Endothelial cell of umbilical vein (primary cell): ENCODE measurements around the gene UQCRH. TPM values are rescaled to one million over a fixed set of nuclear protein-coding genes. Genes with fewer than 3 reads are reported as not detected.

ENCODE experiments used
- BruUV-seq: library from RNA; stranded (reverse); fragments of 400-500 nt; replicated peaks from 2 replicates; lab custom pipeline; 2021; lab: Mats Ljungman, UMichigan
- CTCF ChIA-PET: fragments of 300-600, 350-600 bp; sonication (Branson Sonifier 250); formaldehyde crosslinking; loops from one replicate; lab custom pipeline; 2021; ENCODE audit warnings: antibody characterized with exemption, inconsistent platforms; lab: Charles Lee
- POLR2A ChIA-PET: fragments of 300-600, 350-600 bp; sonication (Branson Sonifier 250); formaldehyde crosslinking; loops from one replicate; lab custom pipeline; 2021; ENCODE audit warnings: antibody characterized with exemption, inconsistent platforms; lab: Charles Lee
- DNase-seq: peaks from one replicate; pipeline ENCODE4 v3.0.0-alpha.2; 2011; ENCODE audit warnings: low read depth, low spot score
- FAIRE-seq: peaks from 2 replicates; lab custom pipeline; 2011; peaks lifted over from hg19 to GRCh38; lab: Jason Lieb, UNC
- H2AFZ ChIP-seq: 2 replicates; pipeline ENCODE4 v1.6.0; 2012; ENCODE audit warnings: low read depth, low read length, control low read depth, inconsistent platforms
- H3K27ac ChIP-seq: 2 replicates; pipeline ENCODE4 v1.5.1; 2011; ENCODE audit warnings: low read depth, mild to moderate bottlenecking, control low read depth, low read length, moderate library complexity; ENCODE audit not compliant: insufficient read depth
- H3K27me3 ChIP-seq, 2 experiments: 2 replicates each; pipeline versions ENCODE4 v1.6.0 to v1.6.1; 2011; ENCODE audit warnings: low read length in 2 of 2, mixed read lengths in 1 of 2; ENCODE audit not compliant: control insufficient read depth in 2 of 2, insufficient read depth in 2 of 2
- H3K36me3 ChIP-seq, 2 experiments: 2 replicates in 1 of 2; 3 replicates in 1 of 2; pipeline ENCODE4 v1.5.1; 2011; ENCODE audit warnings: low read length in 2 of 2, mild to moderate bottlenecking in 1 of 2, moderate library complexity in 1 of 2; ENCODE audit not compliant: control insufficient read depth in 2 of 2, insufficient read depth in 2 of 2; ENCODE audit errors: extremely low read depth in 1 of 2
- H3K4me1 ChIP-seq: 3 replicates; pipeline ENCODE4 v1.5.1; 2011; ENCODE audit warnings: mild to moderate bottlenecking, low read length; ENCODE audit not compliant: control insufficient read depth, insufficient read depth; ENCODE audit errors: extremely low read depth
- H3K4me2 ChIP-seq: 2 replicates; pipeline ENCODE4 v1.6.1; 2011; ENCODE audit warnings: low read length, control low read depth, mixed read lengths; ENCODE audit not compliant: insufficient read depth
- H3K4me3 ChIP-seq, 3 experiments: fragments of 200-600 bp in 1 of 3; sonication (generic), shearing (Covaris generic) in 1 of 3; replicated peaks in 1 of 3; 2 replicates each; pipeline ENCODE4 v1.5.1; 2011 to 2016; ENCODE audit warnings: control low read depth in 3 of 3, low read length in 3 of 3, mild to moderate bottlenecking in 2 of 3, inconsistent platforms in 1 of 3, low read depth in 1 of 3, moderate library complexity in 1 of 3; ENCODE audit not compliant: insufficient read depth in 1 of 3
- H3K79me2 ChIP-seq: 2 replicates; pipeline ENCODE4 v1.6.0; 2012; ENCODE audit warnings: low read length, inconsistent platforms; ENCODE audit not compliant: control insufficient read depth, insufficient read depth
- H3K9ac ChIP-seq: replicated peaks from 2 replicates; pipeline ENCODE3; 2011; ENCODE audit warnings: low read length, control low read depth; ENCODE audit not compliant: insufficient read depth; ENCODE audit errors: extremely low read depth
- H3K9me1 ChIP-seq: replicated peaks from 3 replicates; pipeline ENCODE4 v1.6.0; 2011; ENCODE audit warnings: mild to moderate bottlenecking, low read length; ENCODE audit not compliant: control insufficient read depth, insufficient read depth; ENCODE audit errors: extremely low read depth
- H3K9me3 ChIP-seq: replicated peaks from 2 replicates; pipeline ENCODE4 v1.5.1; 2012; ENCODE audit warnings: low read length, inconsistent platforms; ENCODE audit not compliant: control insufficient read depth, insufficient read depth
- H4K20me1 ChIP-seq: replicated peaks from 2 replicates; pipeline ENCODE3; 2011; ENCODE audit warnings: mild to moderate bottlenecking, low read length; ENCODE audit not compliant: control insufficient read depth, insufficient read depth; ENCODE audit errors: extremely low read depth
- EZH2 ChIP-seq: IDR thresholded peaks from 2 replicates; pipeline ENCODE4 v1.6.1; 2012; ENCODE audit warnings: borderline replicate concordance, low read depth, mild to moderate bottlenecking, moderate library complexity, low read length, inconsistent platforms; ENCODE audit not compliant: severe bottlenecking
- FOS ChIP-seq: IDR thresholded peaks from 2 replicates; pipeline ENCODE4 v1.6.1; 2011; ENCODE audit warnings: mild to moderate bottlenecking, low read length, moderate library complexity, borderline replicate concordance; ENCODE audit not compliant: insufficient read depth
- GATA2 ChIP-seq: IDR thresholded peaks from 2 replicates; pipeline ENCODE4 v1.7.0; 2011; ENCODE audit warnings: low read depth, mild to moderate bottlenecking, moderate library complexity, mixed read lengths, low read length; ENCODE audit not compliant: insufficient read length, insufficient read depth
- JUN ChIP-seq: IDR thresholded peaks from 2 replicates; pipeline ENCODE4 v1.6.1; 2011; ENCODE audit warnings: borderline replicate concordance, low read depth; ENCODE audit not compliant: insufficient read length, insufficient read depth
- MAX ChIP-seq: IDR thresholded peaks from 2 replicates; pipeline ENCODE4 v1.6.1; 2011; ENCODE audit not compliant: insufficient read depth, insufficient read length
- MYC ChIP-seq: IDR thresholded peaks from one replicate; pipeline ENCODE4 v1.6.1; 2011; ENCODE audit warnings: mild to moderate bottlenecking, low read depth, low read length
- POLR2A ChIP-seq: IDR thresholded peaks from 2 replicates; pipeline ENCODE4 v1.6.1; 2012; ENCODE audit warnings: low read depth, mild to moderate bottlenecking, control low read depth, low read length
- POLR2AphosphoS5 ChIP-seq: IDR thresholded peaks from 2 replicates; pipeline ENCODE4 v1.6.1; 2012; ENCODE audit warnings: low read depth, mild to moderate bottlenecking, control low read depth, low read length, moderate library complexity; ENCODE audit not compliant: insufficient read depth
- dilution Hi-C: fragments of 300-500 bp; cut with MboI; formaldehyde crosslinking; loops from one replicate; pipeline ENCODE4 v1.15.0; 2019; ENCODE audit warnings: low sequenced_read_pairs; ENCODE audit not compliant: extremely low pct_ligation_motif_present
- intact Hi-C: fragments of 100-400 bp; cut with micrococcal nuclease; formaldehyde crosslinking; loops from one replicate; pipeline ENCODE4 v1.10.0; 2022
- polyA plus RNA-seq, 4 experiments: library from polyadenylated mRNA; depleted of rRNA in 3 of 4; stranded (reverse) in 3 of 4; unstranded in 1 of 4; fragments of >200 nt; gene quantifications; 2 replicates each; pipeline versions ENCODE4 v1.2.1 to v1.2.3, GENCODE V29; 2011 to 2012; ENCODE audit warnings: missing spikeins in 1 of 4
- total RNA-seq: library from RNA; stranded (reverse); gene quantifications from 2 replicates; pipeline ENCODE4 v1.2.3, GENCODE V29; 2021
- TF ChIP-seq, protein P1 (sequence below), 2 donors: IDR thresholded peaks; 1 replicate in 1 of 2; 2 replicates in 1 of 2; pipeline ENCODE4 v1.5.1; 2011; ENCODE audit warnings: low read length in 2 of 2, mild to moderate bottlenecking in 2 of 2, moderate library complexity in 2 of 2, control low read depth in 1 of 2, inconsistent platforms in 1 of 2, low read depth in 1 of 2; ENCODE audit not compliant: insufficient read depth in 1 of 2; ENCODE audit errors: extremely low read depth in 1 of 2

UQCRH gene
- total and polyA plus RNA-seq, 2 donors (not counting 3 experiments of a cell fraction or from before 2014, with no cell fraction given), result 253 to 527 TPM

DNA sequence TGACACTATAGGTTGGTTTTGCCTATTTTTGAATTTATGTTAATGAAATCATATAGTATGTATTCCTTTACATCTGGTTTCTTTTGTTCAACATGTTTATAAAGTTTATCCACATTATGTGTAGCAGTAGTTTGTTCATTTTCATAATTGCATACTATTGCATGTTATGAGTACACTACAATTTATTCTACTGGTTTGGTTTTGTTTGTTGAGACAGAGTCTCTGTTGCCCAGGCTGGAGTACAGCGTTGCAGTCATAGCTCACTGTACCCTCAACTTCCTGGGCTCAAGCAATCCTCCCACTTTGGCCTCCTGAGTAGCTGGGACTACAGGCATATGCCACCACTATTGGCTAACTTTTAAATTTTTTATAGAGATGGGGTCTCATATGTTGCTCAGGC lies 34.9 kb upstream of the UQCRH start:
- Histone ChIP-seq H3K4me1 (no peaks in the 10 kb centered on the region), H3K4me2 (no peak overlapping the region), H3K9me3 (no peaks in the 10 kb centered on the region), H3K36me3 (peaks cover 3 to 13% of the 10 kb centered on the region in 2 experiments), H3K4me3 (no peak overlapping the region), H4K20me1 (no peaks in the 10 kb centered on the region), H2AFZ (no peak overlapping the region), H3K9ac (no peak overlapping the region), H3K27me3 (no peaks in the 10 kb centered on the region), H3K79me2 (no peaks in the 10 kb centered on the region), H3K9me1 (no peaks in the 10 kb centered on the region), H3K27ac (no peak overlapping the region)
- POLR2A ChIA-PET, result no interaction called here
- no peak for FAIRE-seq
- dilution Hi-C loops (no loop called here), intact Hi-C loops (no loop called here)
- CTCF ChIA-PET, result no interaction called here
- no peak for DNase-seq
- no TSS peak for BruUV-seq
- TF ChIP-seq POLR2A (no peak), MYC (no peak), POLR2AphosphoS5 (no peak), GATA2 (no peak), JUN (no peak), MAX (no peak), FOS (no peak), EZH2 (no peak)
- TF ChIP-seq, protein P1, sequence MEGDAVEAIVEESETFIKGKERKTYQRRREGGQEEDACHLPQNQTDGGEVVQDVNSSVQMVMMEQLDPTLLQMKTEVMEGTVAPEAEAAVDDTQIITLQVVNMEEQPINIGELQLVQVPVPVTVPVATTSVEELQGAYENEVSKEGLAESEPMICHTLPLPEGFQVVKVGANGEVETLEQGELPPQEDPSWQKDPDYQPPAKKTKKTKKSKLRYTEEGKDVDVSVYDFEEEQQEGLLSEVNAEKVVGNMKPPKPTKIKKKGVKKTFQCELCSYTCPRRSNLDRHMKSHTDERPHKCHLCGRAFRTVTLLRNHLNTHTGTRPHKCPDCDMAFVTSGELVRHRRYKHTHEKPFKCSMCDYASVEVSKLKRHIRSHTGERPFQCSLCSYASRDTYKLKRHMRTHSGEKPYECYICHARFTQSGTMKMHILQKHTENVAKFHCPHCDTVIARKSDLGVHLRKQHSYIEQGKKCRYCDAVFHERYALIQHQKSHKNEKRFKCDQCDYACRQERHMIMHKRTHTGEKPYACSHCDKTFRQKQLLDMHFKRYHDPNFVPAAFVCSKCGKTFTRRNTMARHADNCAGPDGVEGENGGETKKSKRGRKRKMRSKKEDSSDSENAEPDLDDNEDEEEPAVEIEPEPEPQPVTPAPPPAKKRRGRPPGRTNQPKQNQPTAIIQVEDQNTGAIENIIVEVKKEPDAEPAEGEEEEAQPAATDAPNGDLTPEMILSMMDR (IDR thresholded peaks at IDR 0.05; ENCODE audit: extremely low read depth in 1 of 2, insufficient read depth in 1 of 2, low read depth in 1 of 2, low read length in 2 of 2), result no peak
